22Rv1 (cell line): Measurements from ENCODE around the gene ZNF841.

Source experiments
- CTCF ChIP-seq: fragments of 450-650 bp; IDR thresholded peaks from 2 replicates; pipeline ENCODE4 v1.5.1; 2017; ENCODE audit warnings: mild to moderate bottlenecking
- ZFX ChIP-seq: fragments of 450-650 bp; IDR thresholded peaks from 2 replicates; pipeline ENCODE4 v1.6.1; 2017; ENCODE audit warnings: antibody characterized with exemption, borderline replicate concordance

GRCh38 chr19:52099497-52100138, 4.1 kb upstream of the ZNF841 start:
- TF ChIP-seq CTCF (no peak), ZFX (no peak)
